Lower leg skin (tissue), 3 donors: ENCODE results near the gene DENND1A.

Experiments used
- CTCF ChIP-seq, 3 donors: fragments of 450-650 bp; IDR thresholded peaks; one replicate each; pipeline ENCODE4 v1.5.1; 2016; ENCODE audit warnings: antibody characterized with exemption in 3 of 3, mild to moderate bottlenecking in 3 of 3, moderate library complexity in 2 of 3
- POLR2A ChIP-seq, 2 donors: fragments of 450-650 bp; IDR thresholded peaks; one replicate each; pipeline ENCODE4 v1.6.1; 2016 to 2017; ENCODE audit warnings: antibody characterized with exemption in 2 of 2, mild to moderate bottlenecking in 1 of 2, moderate library complexity in 1 of 2

GRCh38 chr9:123960366-123960765 lies 30.4 kb upstream of the DENND1A start:
- TF ChIP-seq CTCF (IDR thresholded peaks at IDR 0.05) (no peak), POLR2A (IDR thresholded peaks at IDR 0.05) (no peak)
